SJCRH30 (cell line): ENCODE results near the gene NDST1. TPM values are rescaled to one million over a fixed set of nuclear protein-coding genes. Genes with fewer than 3 reads are reported as not detected.

ENCODE experiments used
- DNase-seq, 2 experiments: peaks; one replicate each; pipeline ENCODE4 v3.0.0-alpha.2; 2015 to 2020
- H3K27ac ChIP-seq: fragments of 250-450 bp; sonication (Bioruptor Pico); 2 replicates; pipeline ENCODE4 v1.5.1; 2020; ENCODE audit warnings: mild to moderate bottlenecking, moderate library complexity
- H3K27me3 ChIP-seq: fragments of 250-450 bp; sonication (Bioruptor Pico); 2 replicates; pipeline ENCODE4 v1.5.1; 2020; ENCODE audit warnings: mild to moderate bottlenecking, moderate library complexity
- H3K36me3 ChIP-seq: fragments of 250-450 bp; sonication (Bioruptor Pico); 2 replicates; pipeline ENCODE4 v1.5.1; 2020; ENCODE audit warnings: mild to moderate bottlenecking, moderate library complexity
- H3K4me1 ChIP-seq: fragments of 250-450 bp; sonication (Bioruptor Pico); 2 replicates; pipeline ENCODE4 v1.5.1; 2020; ENCODE audit warnings: mild to moderate bottlenecking, moderate library complexity
- H3K4me3 ChIP-seq: fragments of 250-450 bp; sonication (Bioruptor Pico); 2 replicates; pipeline ENCODE4 v1.5.1; 2020; ENCODE audit warnings: mild to moderate bottlenecking, moderate library complexity
- H3K9me3 ChIP-seq: fragments of 250-450 bp; sonication (Bioruptor Pico); replicated peaks from 2 replicates; pipeline ENCODE4 v1.5.1; 2020; ENCODE audit warnings: mild to moderate bottlenecking, moderate library complexity
- total RNA-seq: library from RNA; depleted of rRNA; stranded (reverse); fragments of >200 nt; shearing (Covaris generic); gene quantifications from 2 replicates; pipeline ENCODE4 v1.2.3, GENCODE V29; 2014

Gene NDST1
- total RNA-seq, 1 experiment from 2014 or later = 30.0 TPM

GRCh38 chr5:150485693-150486401 is 22.1 kb upstream of the NDST1 start:
- peaks cover 19% of the 10 kb centered on the region; the same call in 1 of the 2 replicates for H3K4me1 ChIP-seq
- no peaks in the 10 kb centered on the region for H3K27me3 ChIP-seq
- H3K36me3 ChIP-seq = peaks cover 2% of the 10 kb centered on the region; the same call in 1 of the 2 replicates
- H3K27ac ChIP-seq = peak overlapping the region; percentile 82
- peak overlapping the region; percentile 99 for H3K4me3 ChIP-seq
- DNase-seq = peak; percentile 67 to 82
- H3K9me3 ChIP-seq = no peaks in the 10 kb centered on the region

GRCh38 chr5:150486402-150487198 is 21.3 kb upstream of the NDST1 start:
- Histone ChIP-seq H3K9me3 (no peaks in the 10 kb centered on the region), H3K27ac (peak overlapping the region; percentile 82), H3K36me3 (peaks cover 5% of the 10 kb centered on the region; the same call in 1 of the 2 replicates), H3K4me1 (peaks cover 19% of the 10 kb centered on the region; the same call in 1 of the 2 replicates), H3K4me3 (peak overlapping the region; percentile 99), H3K27me3 (no peaks in the 10 kb centered on the region)
- DNase-seq = peak; percentile 83 to 88

GRCh38 chr5:150487199-150488061 is 20.5 kb upstream of the NDST1 start:
- Histone ChIP-seq H3K27me3 (no peaks in the 10 kb centered on the region), H3K27ac (peak overlapping the region; percentile 82), H3K9me3 (no peaks in the 10 kb centered on the region), H3K4me1 (peaks cover 19% of the 10 kb centered on the region; the same call in 1 of the 2 replicates), H3K36me3 (peaks cover 5% of the 10 kb centered on the region; the same call in 1 of the 2 replicates), H3K4me3 (peak overlapping the region; percentile 99)
- peak in 1 of 2 experiments; percentile 45 for DNase-seq

- Histone ChIP-seq H3K4me1 (peaks cover 19% of the 10 kb centered on the region; the same call in 1 of the 2 replicates), H3K27me3 (no peaks in the 10 kb centered on the region), H3K4me3 (no peak overlapping the region), H3K9me3 (no peaks in the 10 kb centered on the region), H3K27ac (no peak overlapping the region), H3K36me3 (peaks cover 5% of the 10 kb centered on the region; the same call in 1 of the 2 replicates)
- DNase-seq = no peak
Measured at GRCh38 chr5:150488519-150489359, 19.2 kb upstream of the NDST1 start.

GRCh38 chr5:150489360-150490295 is 18.3 kb upstream of the NDST1 start:
- DNase-seq = no peak
- no peak overlapping the region for H3K27ac ChIP-seq
- H3K4me3 ChIP-seq = no peak overlapping the region
- H3K4me1 ChIP-seq = peaks cover 19% of the 10 kb centered on the region; the same call in 1 of the 2 replicates
- peaks cover 5% of the 10 kb centered on the region; the same call in 1 of the 2 replicates for H3K36me3 ChIP-seq
- no peaks in the 10 kb centered on the region for H3K9me3 ChIP-seq
- H3K27me3 ChIP-seq = no peaks in the 10 kb centered on the region

- Histone ChIP-seq H3K4me1 (peaks cover 15% of the 10 kb centered on the region; the same call in 1 of the 2 replicates), H3K4me3 (no peak overlapping the region), H3K36me3 (peaks cover 5% of the 10 kb centered on the region; the same call in 1 of the 2 replicates), H3K27me3 (no peaks in the 10 kb centered on the region), H3K27ac (no peak overlapping the region), H3K9me3 (no peaks in the 10 kb centered on the region)
- DNase-seq = no peak
Measured at GRCh38 chr5:150490296-150490669, 17.6 kb upstream of the NDST1 start.

- Histone ChIP-seq H3K9me3 (no peaks in the 10 kb centered on the region), H3K27me3 (no peaks in the 10 kb centered on the region), H3K4me1 (peaks cover 15% of the 10 kb centered on the region; the same call in 1 of the 2 replicates), H3K36me3 (peaks cover 5% of the 10 kb centered on the region), H3K4me3 (no peak overlapping the region), H3K27ac (no peak overlapping the region)
- no peak for DNase-seq
Measured at GRCh38 chr5:150490754-150491153, 17.2 kb upstream of the NDST1 start.

- Histone ChIP-seq H3K27me3 (no peaks in the 10 kb centered on the region), H3K4me1 (peaks cover 15% of the 10 kb centered on the region; the same call in 1 of the 2 replicates), H3K9me3 (no peaks in the 10 kb centered on the region), H3K36me3 (peaks cover 5% of the 10 kb centered on the region), H3K4me3 (no peak overlapping the region), H3K27ac (no peak overlapping the region)
- DNase-seq = no peak
Measured at GRCh38 chr5:150491876-150492275, 16.1 kb upstream of the NDST1 start.

GRCh38 chr5:150492621-150493020 is 15.3 kb upstream of the NDST1 start:
- H3K4me3 ChIP-seq = no peak overlapping the region
- H3K9me3 ChIP-seq = no peaks in the 10 kb centered on the region
- no peak for DNase-seq
- H3K27me3 ChIP-seq = no peaks in the 10 kb centered on the region
- peaks cover 5% of the 10 kb centered on the region for H3K36me3 ChIP-seq
- no peak overlapping the region for H3K27ac ChIP-seq
- H3K4me1 ChIP-seq = peaks cover 14% of the 10 kb centered on the region

GRCh38 chr5:150496098-150496497 is 11.8 kb upstream of the NDST1 start:
- Histone ChIP-seq H3K27ac (no peak overlapping the region), H3K27me3 (no peaks in the 10 kb centered on the region), H3K4me3 (no peak overlapping the region), H3K36me3 (peaks cover 3% of the 10 kb centered on the region; the same call in 1 of the 2 replicates), H3K9me3 (no peaks in the 10 kb centered on the region), H3K4me1 (peaks cover 19% of the 10 kb centered on the region)
- no peak for DNase-seq

GRCh38 chr5:150496534-150496933 is 11.4 kb upstream of the NDST1 start:
- H3K27me3 ChIP-seq = no peaks in the 10 kb centered on the region
- no peaks in the 10 kb centered on the region; the same call in 1 of the 2 replicates for H3K36me3 ChIP-seq
- no peak overlapping the region for H3K4me3 ChIP-seq
- no peak for DNase-seq
- H3K9me3 ChIP-seq = no peaks in the 10 kb centered on the region
- H3K4me1 ChIP-seq = peaks cover 19% of the 10 kb centered on the region
- no peak overlapping the region for H3K27ac ChIP-seq

- Histone ChIP-seq H3K4me3 (no peak overlapping the region), H3K36me3 (no peaks in the 10 kb centered on the region; the same call in 1 of the 2 replicates), H3K27ac (peak overlapping the region; percentile 33), H3K27me3 (no peaks in the 10 kb centered on the region), H3K4me1 (peaks cover 19% of the 10 kb centered on the region), H3K9me3 (no peaks in the 10 kb centered on the region)
- peak; percentile 73 to 75 for DNase-seq
Measured at GRCh38 chr5:150497274-150497988, 10.5 kb upstream of the NDST1 start.
